Urinary bladder (tissue), 4 donors: ENCODE results near the gene C16orf78. TPM values are rescaled to one million over a fixed set of nuclear protein-coding genes. Genes with fewer than 3 reads are reported as not detected.

Experiments used
- DNase-seq: peaks from one replicate; pipeline ENCODE4 v3.0.0-alpha.2; 2015; ENCODE audit errors: extremely low spot score
- H3K27ac ChIP-seq: one replicate; pipeline ENCODE4 v1.5.1; 2013; ENCODE audit warnings: low read depth, mild to moderate bottlenecking, moderate library complexity
- H3K36me3 ChIP-seq: one replicate; pipeline ENCODE4 v1.6.1; 2013; ENCODE audit warnings: mild to moderate bottlenecking, moderate library complexity; ENCODE audit not compliant: insufficient read depth
- H3K4me1 ChIP-seq: one replicate; pipeline ENCODE4 v1.6.1; 2013; ENCODE audit warnings: mild to moderate bottlenecking, moderate library complexity; ENCODE audit not compliant: insufficient read depth
- H3K4me3 ChIP-seq: one replicate; pipeline ENCODE4 v1.5.1; 2013; ENCODE audit warnings: low read depth, low read length
- WGBS: extraction: QIAGEN DNeasy Blood & Tissue Kit; methylation state at CpG from one replicate; pipeline ENCODE4 v1.1.7; 2013; 5-methylcytosine and 5-hydroxymethylcytosine counted together
- polyA plus RNA-seq: library from polyadenylated mRNA; stranded (reverse); fragments of 200-250 nt; gene quantifications from one replicate; pipeline ENCODE4 v1.2.3, GENCODE V29; 2013
- total RNA-seq: library from RNA; depleted of rRNA; stranded (reverse); fragments of >200 nt; gene quantifications from one replicate; pipeline ENCODE4 v1.2.3, GENCODE V29; 2014
- donor health status: healthy with polysubstance abuse.
- donor health status: healthy.

The C16orf78 gene
- total and polyA plus RNA-seq, 2 donors = not detected

GRCh38 chr16:49439050-49439449, 65.4 kb downstream of the C16orf78 start:
- Histone ChIP-seq H3K4me1 (no peaks in the 10 kb centered on the region), H3K27ac (no peak overlapping the region), H3K4me3 (no peak overlapping the region), H3K36me3 (no peaks in the 10 kb centered on the region)
- no peak for DNase-seq
- 81% methylated on average over 7 of the region's 7 CpGs for WGBS

- WGBS = 92% methylated on average over 4 of the region's 4 CpGs
- no peak overlapping the region for H3K27ac ChIP-seq
- no peak for DNase-seq
These were observed 66.1 kb downstream of the C16orf78 start for GRCh38 chr16:49439676-49440075.

GRCh38 chr16:49440156-49441065, 66.8 kb downstream of the C16orf78 start:
- WGBS = 71% methylated on average over 20 of the region's 20 CpGs
- H3K4me3 ChIP-seq = no peak overlapping the region
- H3K27ac ChIP-seq = no peak overlapping the region
- H3K4me1 ChIP-seq = no peaks in the 10 kb centered on the region
- no peaks in the 10 kb centered on the region for H3K36me3 ChIP-seq
- no peak for DNase-seq

More at GRCh38 chr16:49439676-49440075, 66.1 kb downstream of the C16orf78 start:
- Histone ChIP-seq H3K36me3 (no peaks in the 10 kb centered on the region), H3K4me1 (no peaks in the 10 kb centered on the region), H3K4me3 (no peak overlapping the region)

- 21% methylated on average over 18 of the region's 18 CpGs for WGBS
- no peak for DNase-seq
- H3K4me3 ChIP-seq = no peak overlapping the region
- H3K4me1 ChIP-seq = no peaks in the 10 kb centered on the region
- H3K36me3 ChIP-seq = no peaks in the 10 kb centered on the region
- no peak overlapping the region for H3K27ac ChIP-seq
These were observed 67.8 kb downstream of the C16orf78 start for GRCh38 chr16:49441366-49441780.

- no peaks in the 10 kb centered on the region for H3K36me3 ChIP-seq
- H3K4me3 ChIP-seq = no peak overlapping the region
- DNase-seq = no peak
- no peak overlapping the region for H3K27ac ChIP-seq
- WGBS = 48% methylated on average over 5 of the region's 5 CpGs
- H3K4me1 ChIP-seq = no peaks in the 10 kb centered on the region
These were observed 69.2 kb downstream of the C16orf78 start for GRCh38 chr16:49442805-49443204.

GRCh38 chr16:49443576-49443975, 70.0 kb downstream of the C16orf78 start:
- no peak for DNase-seq
- Histone ChIP-seq H3K27ac (no peak overlapping the region), H3K4me1 (no peaks in the 10 kb centered on the region), H3K36me3 (no peaks in the 10 kb centered on the region), H3K4me3 (no peak overlapping the region)
- 78% methylated on average over 9 of the region's 9 CpGs for WGBS

- Histone ChIP-seq H3K4me1 (no peaks in the 10 kb centered on the region), H3K4me3 (no peak overlapping the region), H3K27ac (no peak overlapping the region), H3K36me3 (no peaks in the 10 kb centered on the region)
- WGBS = 83% methylated on average over 2 of the region's 2 CpGs
- no peak for DNase-seq
These were observed 73.2 kb downstream of the C16orf78 start for GRCh38 chr16:49446805-49447204.

Other genes with a start within 250 kb of the C16orf78 start
- gene CBLN1, start 92.0 kb upstream of the C16orf78 start, total RNA-seq = 6.8 TPM
- 0.04 TPM for gene CBLN1, start 92.0 kb upstream of the C16orf78 start, polyA plus RNA-seq